ENCODE results near the gene AUTS2. TPM values are rescaled to one million over a fixed set of nuclear protein-coding genes. Genes with fewer than 3 reads are reported as not detected.

Gene AUTS2
- total and polyA plus RNA-seq, 2 experiments from 2014 or later = 32.0 to 91.0 TPM

DNA sequence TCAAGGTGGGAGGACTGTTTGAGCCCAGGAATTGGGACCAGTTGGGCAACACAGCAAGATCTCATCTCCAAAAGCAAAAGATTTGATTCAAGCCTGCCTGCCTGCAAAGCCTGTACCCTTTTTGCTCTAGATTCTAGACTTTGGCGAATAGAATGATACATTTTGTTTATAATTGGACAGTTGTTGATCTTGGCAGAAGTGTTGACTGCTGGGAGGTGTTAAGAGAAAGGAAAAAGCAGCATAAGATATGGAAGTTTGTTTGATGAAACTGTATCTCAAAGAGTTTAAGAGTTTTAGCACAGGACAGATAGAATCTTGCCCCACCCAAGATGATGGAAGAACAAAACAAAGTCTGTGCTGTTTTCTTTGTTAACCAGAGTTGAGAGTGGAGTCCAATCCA, 224.1 kb downstream of the AUTS2 start:
- no peak overlapping the region for H2AFZ ChIP-seq
- Mint-ChIP-seq H3K27ac (no peak overlapping the region), H3K36me3 (ENCODE audit: low read depth) (no peaks in the 10 kb centered on the region; the same call in 2 of the 3 replicates), H3K9me3 (no peaks in the 10 kb centered on the region; the same call in 2 of the 3 replicates), H3K27me3 (ENCODE audit: insufficient read depth, low read depth, poor library complexity) (peaks cover 4% of the 10 kb centered on the region), H3K4me1 (peaks cover 48% of the 10 kb centered on the region), H3K4me3 (no peak overlapping the region)
- H3F3A ChIP-seq (replicated peaks; ENCODE audit: low read depth) = no peaks in the 10 kb centered on the region
- no peak for ATAC-seq
- H3K4me3 ChIP-seq = no peak overlapping the region
- no peaks in the 10 kb centered on the region for H3K36me3 ChIP-seq (ENCODE audit: insufficient read depth)
- H3K79me2 ChIP-seq (replicated peaks; ENCODE audit: insufficient read depth) = no peaks in the 10 kb centered on the region
- DNase-seq (ENCODE audit: low spot score) = no peak
- TF ChIP-seq EZH2 (IDR thresholded peaks at IDR 0.05; ENCODE audit: low read depth, unreplicated experiment) (no peak), NANOG (IDR thresholded peaks at IDR 0.05; ENCODE audit: borderline replicate concordance) (no peak), CREB1 (CRISPR knock-in tag; IDR thresholded peaks at IDR 0.05; ENCODE audit: low read depth) (no peak), EZH2phosphoT487 (IDR thresholded peaks at IDR 0.05; ENCODE audit: unreplicated experiment) (no peak), JUNB (IDR thresholded peaks at IDR 0.05; ENCODE audit: unreplicated experiment) (no peak), ZNF331 (CRISPR knock-in tag; IDR thresholded peaks at IDR 0.05; ENCODE audit: low read depth) (no peak), STAT1 (IDR thresholded peaks at IDR 0.05; ENCODE audit: unreplicated experiment) (no peak), ZNF114 (CRISPR knock-in tag; IDR thresholded peaks at IDR 0.05) (no peak), POLR2AphosphoS5 (IDR thresholded peaks at IDR 0.05; ENCODE audit: low read depth) (no peak)
- TF ChIP-seq, protein P1, sequence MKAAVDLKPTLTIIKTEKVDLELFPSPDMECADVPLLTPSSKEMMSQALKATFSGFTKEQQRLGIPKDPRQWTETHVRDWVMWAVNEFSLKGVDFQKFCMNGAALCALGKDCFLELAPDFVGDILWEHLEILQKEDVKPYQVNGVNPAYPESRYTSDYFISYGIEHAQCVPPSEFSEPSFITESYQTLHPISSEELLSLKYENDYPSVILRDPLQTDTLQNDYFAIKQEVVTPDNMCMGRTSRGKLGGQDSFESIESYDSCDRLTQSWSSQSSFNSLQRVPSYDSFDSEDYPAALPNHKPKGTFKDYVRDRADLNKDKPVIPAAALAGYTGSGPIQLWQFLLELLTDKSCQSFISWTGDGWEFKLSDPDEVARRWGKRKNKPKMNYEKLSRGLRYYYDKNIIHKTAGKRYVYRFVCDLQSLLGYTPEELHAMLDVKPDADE (IDR thresholded peaks at IDR 0.05) = no peak
- TF ChIP-seq, protein P2, sequence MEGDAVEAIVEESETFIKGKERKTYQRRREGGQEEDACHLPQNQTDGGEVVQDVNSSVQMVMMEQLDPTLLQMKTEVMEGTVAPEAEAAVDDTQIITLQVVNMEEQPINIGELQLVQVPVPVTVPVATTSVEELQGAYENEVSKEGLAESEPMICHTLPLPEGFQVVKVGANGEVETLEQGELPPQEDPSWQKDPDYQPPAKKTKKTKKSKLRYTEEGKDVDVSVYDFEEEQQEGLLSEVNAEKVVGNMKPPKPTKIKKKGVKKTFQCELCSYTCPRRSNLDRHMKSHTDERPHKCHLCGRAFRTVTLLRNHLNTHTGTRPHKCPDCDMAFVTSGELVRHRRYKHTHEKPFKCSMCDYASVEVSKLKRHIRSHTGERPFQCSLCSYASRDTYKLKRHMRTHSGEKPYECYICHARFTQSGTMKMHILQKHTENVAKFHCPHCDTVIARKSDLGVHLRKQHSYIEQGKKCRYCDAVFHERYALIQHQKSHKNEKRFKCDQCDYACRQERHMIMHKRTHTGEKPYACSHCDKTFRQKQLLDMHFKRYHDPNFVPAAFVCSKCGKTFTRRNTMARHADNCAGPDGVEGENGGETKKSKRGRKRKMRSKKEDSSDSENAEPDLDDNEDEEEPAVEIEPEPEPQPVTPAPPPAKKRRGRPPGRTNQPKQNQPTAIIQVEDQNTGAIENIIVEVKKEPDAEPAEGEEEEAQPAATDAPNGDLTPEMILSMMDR (conservative IDR thresholded peaks at IDR 0.05; ENCODE audit: low read depth in 2 of 2) = no peak
- TF ChIP-seq, protein P3, sequence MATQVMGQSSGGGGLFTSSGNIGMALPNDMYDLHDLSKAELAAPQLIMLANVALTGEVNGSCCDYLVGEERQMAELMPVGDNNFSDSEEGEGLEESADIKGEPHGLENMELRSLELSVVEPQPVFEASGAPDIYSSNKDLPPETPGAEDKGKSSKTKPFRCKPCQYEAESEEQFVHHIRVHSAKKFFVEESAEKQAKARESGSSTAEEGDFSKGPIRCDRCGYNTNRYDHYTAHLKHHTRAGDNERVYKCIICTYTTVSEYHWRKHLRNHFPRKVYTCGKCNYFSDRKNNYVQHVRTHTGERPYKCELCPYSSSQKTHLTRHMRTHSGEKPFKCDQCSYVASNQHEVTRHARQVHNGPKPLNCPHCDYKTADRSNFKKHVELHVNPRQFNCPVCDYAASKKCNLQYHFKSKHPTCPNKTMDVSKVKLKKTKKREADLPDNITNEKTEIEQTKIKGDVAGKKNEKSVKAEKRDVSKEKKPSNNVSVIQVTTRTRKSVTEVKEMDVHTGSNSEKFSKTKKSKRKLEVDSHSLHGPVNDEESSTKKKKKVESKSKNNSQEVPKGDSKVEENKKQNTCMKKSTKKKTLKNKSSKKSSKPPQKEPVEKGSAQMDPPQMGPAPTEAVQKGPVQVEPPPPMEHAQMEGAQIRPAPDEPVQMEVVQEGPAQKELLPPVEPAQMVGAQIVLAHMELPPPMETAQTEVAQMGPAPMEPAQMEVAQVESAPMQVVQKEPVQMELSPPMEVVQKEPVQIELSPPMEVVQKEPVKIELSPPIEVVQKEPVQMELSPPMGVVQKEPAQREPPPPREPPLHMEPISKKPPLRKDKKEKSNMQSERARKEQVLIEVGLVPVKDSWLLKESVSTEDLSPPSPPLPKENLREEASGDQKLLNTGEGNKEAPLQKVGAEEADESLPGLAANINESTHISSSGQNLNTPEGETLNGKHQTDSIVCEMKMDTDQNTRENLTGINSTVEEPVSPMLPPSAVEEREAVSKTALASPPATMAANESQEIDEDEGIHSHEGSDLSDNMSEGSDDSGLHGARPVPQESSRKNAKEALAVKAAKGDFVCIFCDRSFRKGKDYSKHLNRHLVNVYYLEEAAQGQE (IDR thresholded peaks at IDR 0.05; ENCODE audit: unreplicated experiment) = no peak
- TF ChIP-seq, protein P4, sequence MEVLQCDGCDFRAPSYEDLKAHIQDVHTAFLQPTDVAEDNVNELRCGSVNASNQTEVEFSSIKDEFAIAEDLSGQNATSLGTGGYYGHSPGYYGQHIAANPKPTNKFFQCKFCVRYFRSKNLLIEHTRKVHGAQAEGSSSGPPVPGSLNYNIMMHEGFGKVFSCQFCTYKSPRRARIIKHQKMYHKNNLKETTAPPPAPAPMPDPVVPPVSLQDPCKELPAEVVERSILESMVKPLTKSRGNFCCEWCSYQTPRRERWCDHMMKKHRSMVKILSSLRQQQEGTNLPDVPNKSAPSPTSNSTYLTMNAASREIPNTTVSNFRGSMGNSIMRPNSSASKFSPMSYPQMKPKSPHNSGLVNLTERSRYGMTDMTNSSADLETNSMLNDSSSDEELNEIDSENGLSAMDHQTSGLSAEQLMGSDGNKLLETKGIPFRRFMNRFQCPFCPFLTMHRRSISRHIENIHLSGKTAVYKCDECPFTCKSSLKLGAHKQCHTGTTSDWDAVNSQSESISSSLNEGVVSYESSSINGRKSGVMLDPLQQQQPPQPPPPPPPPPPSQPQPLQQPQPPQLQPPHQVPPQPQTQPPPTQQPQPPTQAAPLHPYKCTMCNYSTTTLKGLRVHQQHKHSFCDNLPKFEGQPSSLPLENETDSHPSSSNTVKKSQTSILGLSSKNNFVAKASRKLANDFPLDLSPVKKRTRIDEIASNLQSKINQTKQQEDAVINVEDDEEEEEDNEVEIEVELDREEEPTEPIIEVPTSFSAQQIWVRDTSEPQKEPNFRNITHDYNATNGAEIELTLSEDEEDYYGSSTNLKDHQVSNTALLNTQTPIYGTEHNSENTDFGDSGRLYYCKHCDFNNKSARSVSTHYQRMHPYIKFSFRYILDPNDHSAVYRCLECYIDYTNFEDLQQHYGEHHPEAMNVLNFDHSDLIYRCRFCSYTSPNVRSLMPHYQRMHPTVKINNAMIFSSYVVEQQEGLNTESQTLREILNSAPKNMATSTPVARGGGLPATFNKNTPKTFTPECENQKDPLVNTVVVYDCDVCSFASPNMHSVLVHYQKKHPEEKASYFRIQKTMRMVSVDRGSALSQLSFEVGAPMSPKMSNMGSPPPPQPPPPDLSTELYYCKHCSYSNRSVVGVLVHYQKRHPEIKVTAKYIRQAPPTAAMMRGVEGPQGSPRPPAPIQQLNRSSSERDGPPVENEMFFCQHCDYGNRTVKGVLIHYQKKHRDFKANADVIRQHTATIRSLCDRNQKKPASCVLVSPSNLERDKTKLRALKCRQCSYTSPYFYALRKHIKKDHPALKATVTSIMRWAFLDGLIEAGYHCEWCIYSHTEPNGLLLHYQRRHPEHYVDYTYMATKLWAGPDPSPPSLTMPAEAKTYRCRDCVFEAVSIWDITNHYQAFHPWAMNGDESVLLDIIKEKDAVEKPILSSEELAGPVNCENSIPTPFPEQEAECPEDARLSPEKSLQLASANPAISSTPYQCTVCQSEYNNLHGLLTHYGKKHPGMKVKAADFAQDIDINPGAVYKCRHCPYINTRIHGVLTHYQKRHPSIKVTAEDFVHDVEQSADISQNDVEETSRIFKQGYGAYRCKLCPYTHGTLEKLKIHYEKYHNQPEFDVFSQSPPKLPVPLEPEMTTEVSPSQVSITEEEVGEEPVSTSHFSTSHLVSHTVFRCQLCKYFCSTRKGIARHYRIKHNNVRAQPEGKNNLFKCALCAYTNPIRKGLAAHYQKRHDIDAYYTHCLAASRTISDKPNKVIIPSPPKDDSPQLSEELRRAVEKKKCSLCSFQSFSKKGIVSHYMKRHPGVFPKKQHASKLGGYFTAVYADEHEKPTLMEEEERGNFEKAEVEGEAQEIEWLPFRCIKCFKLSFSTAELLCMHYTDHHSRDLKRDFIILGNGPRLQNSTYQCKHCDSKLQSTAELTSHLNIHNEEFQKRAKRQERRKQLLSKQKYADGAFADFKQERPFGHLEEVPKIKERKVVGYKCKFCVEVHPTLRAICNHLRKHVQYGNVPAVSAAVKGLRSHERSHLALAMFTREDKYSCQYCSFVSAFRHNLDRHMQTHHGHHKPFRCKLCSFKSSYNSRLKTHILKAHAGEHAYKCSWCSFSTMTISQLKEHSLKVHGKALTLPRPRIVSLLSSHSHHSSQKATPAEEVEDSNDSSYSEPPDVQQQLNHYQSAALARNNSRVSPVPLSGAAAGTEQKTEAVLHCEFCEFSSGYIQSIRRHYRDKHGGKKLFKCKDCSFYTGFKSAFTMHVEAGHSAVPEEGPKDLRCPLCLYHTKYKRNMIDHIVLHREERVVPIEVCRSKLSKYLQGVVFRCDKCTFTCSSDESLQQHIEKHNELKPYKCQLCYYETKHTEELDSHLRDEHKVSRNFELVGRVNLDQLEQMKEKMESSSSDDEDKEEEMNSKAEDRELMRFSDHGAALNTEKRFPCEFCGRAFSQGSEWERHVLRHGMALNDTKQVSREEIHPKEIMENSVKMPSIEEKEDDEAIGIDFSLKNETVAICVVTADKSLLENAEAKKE (CRISPR knock-in tag; IDR thresholded peaks at IDR 0.05) = no peak
- no peak overlapping the region for H3K4me2 ChIP-seq
- peaks cover 38% of the 10 kb centered on the region for H3K4me1 ChIP-seq (ENCODE audit: insufficient read depth)
- H3K27ac ChIP-seq (ENCODE audit: low read depth) = no peak overlapping the region
- no peaks in the 10 kb centered on the region for H3K27me3 ChIP-seq (ENCODE audit: insufficient read depth)
- H4K20me1 ChIP-seq (replicated peaks; ENCODE audit: insufficient read depth) = no peaks in the 10 kb centered on the region
- peaks cover 4% of the 10 kb centered on the region; the same call in 1 of the 2 replicates for H3K9me2 ChIP-seq (ENCODE audit: insufficient read depth)

All from GM23338 (cell line).